A549 (cell line): Measurements from ENCODE around the gene SINHCAF.

ENCODE experiments used
- CTCF ChIP-seq: fragments of >200 bp; sonication (Bioruptor Twin); formaldehyde crosslinking; IDR thresholded peaks from 3 replicates; pipeline ENCODE4 v1.5.1; 2016
- USF2 ChIP-seq: fragments of 450-650 bp; IDR thresholded peaks from 2 replicates; pipeline ENCODE4 v1.6.1; 2014; ENCODE audit warnings: antibody characterized with exemption

GRCh38 chr12:31322801-31323207 lies 3.1 kb downstream of the SINHCAF start:
- TF ChIP-seq CTCF (no peak), USF2 (no peak)
